Stimulated activated memory B cell treated with anti-CD40 and anti-IgM and Interleukin-4, amounts not matched to agents 10 μg/mL and 1 μg/mL and 100 μg/mL, for 72 hours (primary cell): ENCODE data around the gene PITPNM1.
A peak's percentile ranks its signal among the peaks of the same experiment; 100 is the strongest.
"Not testable (repeated sequence)": the region's sequence is repeated elsewhere in the genome, so short reads cannot be mapped to it uniquely, and the experiment has no call there.

ENCODE experiments used
- ATAC-seq: fragments of 150-1000 bp; cut with Tn5 transposase; 2 replicates; pipeline ENCODE4 v1.10.0; 2021
- H3K27ac Mint-ChIP-seq: one replicate; pipeline ENCODE4 v1.8.0; 2022; ENCODE audit warnings: mild to moderate bottlenecking, mixed read lengths
- H3K27me3 Mint-ChIP-seq: one replicate; pipeline ENCODE4 v1.8.0; 2022; ENCODE audit warnings: mixed read lengths
- H3K36me3 Mint-ChIP-seq: one replicate; pipeline ENCODE4 v1.8.0; 2022; ENCODE audit warnings: mixed read lengths
- H3K4me1 Mint-ChIP-seq: one replicate; pipeline ENCODE4 v1.8.0; 2022; ENCODE audit warnings: mixed read lengths
- H3K4me3 Mint-ChIP-seq: one replicate; pipeline ENCODE4 v1.8.0; 2022; ENCODE audit warnings: mild to moderate bottlenecking, moderate library complexity, mixed read lengths
- H3K9me3 Mint-ChIP-seq: one replicate; pipeline ENCODE4 v1.8.0; 2022; ENCODE audit warnings: mixed read lengths

Gene PITPNM1

DNA sequence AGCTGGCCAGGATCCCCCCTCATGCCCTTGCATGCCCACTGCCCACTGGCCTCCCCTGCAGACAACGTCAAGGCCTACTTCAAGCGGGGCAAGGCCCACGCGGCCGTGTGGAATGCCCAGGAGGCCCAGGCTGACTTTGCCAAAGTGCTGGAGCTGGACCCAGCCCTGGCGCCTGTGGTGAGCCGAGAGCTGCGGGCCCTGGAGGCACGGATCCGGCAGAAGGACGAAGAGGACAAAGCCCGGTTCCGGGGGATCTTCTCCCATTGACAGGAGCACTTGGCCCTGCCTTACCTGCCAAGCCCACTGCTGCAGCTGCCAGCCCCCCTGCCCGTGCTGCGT, 14.5 kb downstream of the PITPNM1 start:
- peak overlapping the region; percentile 93 for H3K27ac Mint-ChIP-seq
- no peak for ATAC-seq
- no peaks in the 10 kb centered on the region for H3K27me3 Mint-ChIP-seq
- H3K4me1 Mint-ChIP-seq = peaks cover 57% of the 10 kb centered on the region
- no peaks in the 10 kb centered on the region for H3K9me3 Mint-ChIP-seq
- no peak overlapping the region for H3K4me3 Mint-ChIP-seq
- H3K36me3 Mint-ChIP-seq = peaks cover 62% of the 10 kb centered on the region

DNA sequence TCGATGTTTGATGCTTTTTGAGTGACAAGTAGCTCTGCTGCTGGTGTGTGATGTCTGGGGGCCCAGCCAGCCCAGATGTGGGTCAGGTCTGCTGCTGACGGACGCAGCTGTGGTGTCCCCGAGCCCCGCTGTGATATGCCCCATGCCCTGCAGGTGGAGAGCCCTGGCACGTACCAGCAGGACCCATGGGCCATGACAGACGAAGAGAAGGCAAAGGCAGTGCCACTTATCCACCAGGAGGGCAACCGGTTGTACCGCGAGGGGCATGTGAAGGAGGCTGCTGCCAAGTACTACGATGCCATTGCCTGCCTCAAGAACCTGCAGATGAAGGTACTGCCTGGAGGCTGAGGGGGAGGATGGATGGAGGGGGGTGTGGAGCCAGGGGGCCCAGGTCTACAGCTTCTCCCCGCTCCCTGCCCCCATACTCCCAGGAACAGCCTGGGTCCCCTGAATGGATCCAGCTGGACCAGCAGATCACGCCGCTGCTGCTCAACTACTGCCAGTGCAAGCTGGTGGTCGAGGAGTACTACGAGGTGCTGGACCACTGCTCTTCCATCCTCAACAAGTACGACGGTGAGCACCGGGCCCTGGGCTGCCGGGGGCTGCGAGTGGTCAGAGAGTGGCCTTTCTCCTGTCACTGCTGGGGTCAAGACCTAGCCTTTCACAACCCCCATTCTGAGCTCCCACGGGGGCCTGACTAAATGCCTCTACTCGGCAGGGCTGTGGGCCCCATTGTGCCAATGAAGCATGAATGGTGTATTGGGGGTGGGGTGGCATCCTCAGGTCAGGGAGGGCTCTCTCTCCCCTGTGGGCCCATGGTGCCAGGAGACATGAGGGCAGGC, 15.1 kb downstream of the PITPNM1 start:
- no peaks in the 10 kb centered on the region for H3K27me3 Mint-ChIP-seq
- H3K4me3 Mint-ChIP-seq = no peak overlapping the region
- H3K36me3 Mint-ChIP-seq = peaks cover 59% of the 10 kb centered on the region
- H3K27ac Mint-ChIP-seq = peak overlapping the region; percentile 93
- H3K4me1 Mint-ChIP-seq = peaks cover 61% of the 10 kb centered on the region
- H3K9me3 Mint-ChIP-seq = no peaks in the 10 kb centered on the region
- ATAC-seq = no peak

DNA sequence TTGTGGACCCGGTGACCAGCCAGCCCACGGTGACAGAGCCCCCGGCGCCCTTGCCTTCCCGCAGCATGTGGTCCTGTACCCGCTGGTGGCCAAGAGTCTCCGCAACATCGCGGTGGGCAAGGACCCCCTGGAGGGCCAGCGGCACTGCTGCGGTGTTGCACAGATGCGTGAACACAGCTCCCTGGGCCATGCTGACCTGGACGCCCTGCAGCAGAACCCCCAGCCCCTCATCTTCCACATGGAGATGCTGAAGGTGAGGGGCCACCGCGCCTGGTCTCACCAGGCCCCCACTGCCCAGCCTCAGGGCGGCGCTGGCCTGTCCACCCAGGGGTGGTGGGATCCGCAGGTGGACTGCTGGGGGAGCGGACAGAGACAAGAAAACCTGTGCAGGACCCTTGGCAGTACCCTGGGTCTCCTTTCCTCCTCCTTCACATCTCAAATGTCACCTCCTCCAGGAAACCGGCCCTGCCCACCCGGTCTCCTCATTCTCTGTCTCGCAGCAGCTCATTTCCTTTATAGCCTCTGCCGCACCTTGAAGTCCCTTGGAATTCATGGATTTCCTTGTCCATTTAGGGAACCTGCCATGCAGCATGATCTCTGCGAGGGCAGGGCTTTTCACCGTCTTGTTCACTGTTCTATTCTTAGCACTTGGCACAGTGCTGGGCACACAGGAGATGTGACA, 15.8 kb downstream of the PITPNM1 start:
- Mint-ChIP-seq H3K4me3 (no peak overlapping the region), H3K27ac (peak overlapping the region; percentile 93), H3K27me3 (no peaks in the 10 kb centered on the region), H3K9me3 (no peaks in the 10 kb centered on the region), H3K4me1 (peaks cover 69% of the 10 kb centered on the region), H3K36me3 (peaks cover 63% of the 10 kb centered on the region)
- ATAC-seq = no peak

DNA sequence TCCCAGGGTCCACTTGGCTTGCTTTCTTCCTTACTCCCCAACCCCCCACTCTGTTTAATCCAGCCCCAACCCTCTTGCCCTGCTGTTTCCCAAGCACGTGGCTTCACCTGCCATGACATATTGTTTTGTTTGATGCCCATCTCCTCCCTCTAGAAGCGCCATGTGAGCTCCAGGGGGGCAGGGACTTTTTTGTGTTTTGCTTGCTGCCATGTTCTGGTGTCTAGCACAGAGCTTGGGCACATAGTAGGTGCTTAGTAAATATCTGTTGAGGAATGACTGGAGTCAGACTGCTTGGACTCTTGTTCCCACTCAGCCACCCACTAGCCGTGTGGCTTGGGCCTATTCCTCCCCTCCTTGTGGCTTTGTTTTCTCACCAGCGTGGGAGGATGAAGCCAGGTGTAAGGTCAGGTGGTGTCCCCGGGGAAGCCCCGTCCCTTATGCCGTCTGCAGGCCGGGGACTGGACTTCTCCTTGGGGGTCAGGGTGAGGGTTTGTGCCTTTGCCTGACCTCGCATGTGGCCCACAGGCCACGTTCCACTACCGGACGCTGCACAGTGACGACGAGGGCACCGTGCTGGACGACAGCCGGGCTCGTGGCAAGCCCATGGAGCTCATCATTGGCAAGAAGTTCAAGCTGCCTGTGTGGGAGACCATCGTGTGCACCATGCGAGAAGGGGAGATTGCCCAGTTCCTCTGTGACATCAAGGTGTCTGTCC, 18.5 kb downstream of the PITPNM1 start:
- no peaks in the 10 kb centered on the region for H3K27me3 Mint-ChIP-seq
- no peaks in the 10 kb centered on the region for H3K9me3 Mint-ChIP-seq
- peaks cover 84% of the 10 kb centered on the region for H3K4me1 Mint-ChIP-seq
- peak; percentile 57 for ATAC-seq
- peak overlapping the region; percentile 93 for H3K27ac Mint-ChIP-seq
- peaks cover 46% of the 10 kb centered on the region for H3K36me3 Mint-ChIP-seq
- peak overlapping the region; percentile 65 for H3K4me3 Mint-ChIP-seq

DNA sequence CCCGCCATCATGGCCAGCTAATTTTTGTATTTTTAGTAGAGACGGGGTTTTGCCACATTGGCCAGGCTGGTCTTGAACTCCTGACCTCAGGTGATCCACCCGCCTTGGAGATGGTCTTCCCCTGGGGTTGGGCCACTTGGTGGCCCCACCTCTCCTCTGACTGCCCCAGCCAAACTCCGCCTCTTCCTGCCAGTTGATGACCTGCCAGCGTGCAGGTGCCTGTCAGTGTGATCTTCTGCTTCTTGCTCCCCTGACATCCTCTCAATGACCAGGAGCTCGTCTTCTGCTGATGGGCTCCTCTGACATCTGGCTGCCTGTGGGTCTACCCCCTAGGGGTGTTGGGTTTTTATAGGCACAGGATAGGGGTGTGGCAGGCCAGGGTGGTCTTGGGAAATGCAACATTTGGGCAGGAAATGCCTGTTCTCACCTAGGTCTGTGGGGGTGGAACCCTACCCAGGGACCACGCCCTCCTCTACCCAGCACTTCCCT, 19.2 kb downstream of the PITPNM1 start:
- Mint-ChIP-seq H3K36me3 (peaks cover 43% of the 10 kb centered on the region), H3K27ac (peak overlapping the region; percentile 93), H3K4me1 (peaks cover 81% of the 10 kb centered on the region), H3K4me3 (peak overlapping the region; percentile 65)
- ATAC-seq = peak; percentile 11
- H3K9me3 Mint-ChIP-seq, H3K27me3 Mint-ChIP-seq: not testable (repeated sequence)

DNA sequence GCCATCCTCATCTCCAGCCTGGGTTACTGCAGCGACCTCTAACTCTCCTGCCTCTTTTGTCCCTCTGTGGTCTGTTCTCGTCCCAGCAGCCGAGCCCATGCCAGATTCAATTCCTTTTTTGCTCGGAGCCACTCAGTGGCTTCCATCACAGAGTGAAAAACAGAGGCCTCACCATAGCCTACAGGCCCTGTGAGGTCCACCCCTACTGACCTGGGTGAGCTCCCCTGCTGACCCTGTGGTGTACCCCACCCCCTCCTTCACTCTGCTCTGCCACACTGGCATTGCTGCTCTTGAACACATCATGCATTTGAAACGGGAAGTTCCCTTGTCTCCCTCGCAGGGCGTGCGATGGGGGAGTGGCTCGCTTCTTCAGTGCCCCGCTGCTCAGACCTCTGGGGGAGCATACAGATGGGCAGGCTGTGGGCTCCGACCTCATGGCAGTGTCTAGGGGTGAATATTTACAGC, 20.3 kb downstream of the PITPNM1 start:
- no peaks in the 10 kb centered on the region for H3K27me3 Mint-ChIP-seq
- peak overlapping the region; percentile 93 for H3K27ac Mint-ChIP-seq
- peaks cover 71% of the 10 kb centered on the region for H3K4me1 Mint-ChIP-seq
- H3K9me3 Mint-ChIP-seq = no peaks in the 10 kb centered on the region
- peaks cover 33% of the 10 kb centered on the region for H3K36me3 Mint-ChIP-seq
- peak overlapping the region; percentile 97 for H3K4me3 Mint-ChIP-seq
- peak; percentile 42 for ATAC-seq

DNA sequence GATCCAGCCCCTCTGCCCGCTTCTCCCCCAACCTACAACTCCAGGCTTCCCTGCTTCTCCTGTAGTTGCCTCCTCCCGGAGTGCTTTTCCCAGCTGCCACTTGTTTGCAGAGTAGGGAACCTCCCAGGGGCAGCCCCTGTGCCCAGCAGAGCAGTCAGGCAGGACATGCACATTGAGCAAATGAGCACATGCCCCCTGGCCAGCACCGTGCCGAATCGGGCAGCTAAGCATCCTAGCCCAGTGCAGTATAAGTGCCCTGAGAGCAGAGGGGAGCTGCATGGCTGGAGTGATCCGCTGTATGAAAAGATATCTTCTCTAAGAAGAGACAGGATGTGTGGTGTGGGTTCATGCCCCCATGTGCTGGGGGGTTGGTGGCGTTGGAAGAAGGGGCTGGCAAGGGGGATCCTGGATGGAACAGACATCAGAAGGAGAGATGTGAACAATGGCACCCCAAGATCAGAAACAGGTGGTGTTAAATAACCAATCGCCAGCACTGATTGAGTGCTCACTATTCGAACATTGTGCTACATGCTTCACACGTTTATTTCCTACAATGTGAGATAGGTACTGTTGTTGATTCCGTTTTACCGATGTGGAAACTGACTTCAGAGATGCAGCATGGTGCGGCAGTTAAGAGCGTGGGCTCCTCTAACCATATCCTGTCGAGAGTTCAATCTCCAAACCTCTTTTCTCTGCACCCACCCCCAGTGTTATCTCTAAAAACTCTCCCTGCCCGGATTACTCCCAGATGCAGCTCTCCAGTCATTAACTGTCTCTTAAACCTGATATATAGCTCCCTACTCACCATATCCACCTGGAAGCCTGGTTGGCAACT, 21.1 kb downstream of the PITPNM1 start:
- peak; percentile 14 for ATAC-seq
- Mint-ChIP-seq H3K4me1 (peaks cover 65% of the 10 kb centered on the region), H3K27ac (peak overlapping the region; percentile 93), H3K4me3 (peak overlapping the region; percentile 97), H3K36me3 (peaks cover 27% of the 10 kb centered on the region), H3K9me3 (no peaks in the 10 kb centered on the region), H3K27me3 (no peaks in the 10 kb centered on the region)

DNA sequence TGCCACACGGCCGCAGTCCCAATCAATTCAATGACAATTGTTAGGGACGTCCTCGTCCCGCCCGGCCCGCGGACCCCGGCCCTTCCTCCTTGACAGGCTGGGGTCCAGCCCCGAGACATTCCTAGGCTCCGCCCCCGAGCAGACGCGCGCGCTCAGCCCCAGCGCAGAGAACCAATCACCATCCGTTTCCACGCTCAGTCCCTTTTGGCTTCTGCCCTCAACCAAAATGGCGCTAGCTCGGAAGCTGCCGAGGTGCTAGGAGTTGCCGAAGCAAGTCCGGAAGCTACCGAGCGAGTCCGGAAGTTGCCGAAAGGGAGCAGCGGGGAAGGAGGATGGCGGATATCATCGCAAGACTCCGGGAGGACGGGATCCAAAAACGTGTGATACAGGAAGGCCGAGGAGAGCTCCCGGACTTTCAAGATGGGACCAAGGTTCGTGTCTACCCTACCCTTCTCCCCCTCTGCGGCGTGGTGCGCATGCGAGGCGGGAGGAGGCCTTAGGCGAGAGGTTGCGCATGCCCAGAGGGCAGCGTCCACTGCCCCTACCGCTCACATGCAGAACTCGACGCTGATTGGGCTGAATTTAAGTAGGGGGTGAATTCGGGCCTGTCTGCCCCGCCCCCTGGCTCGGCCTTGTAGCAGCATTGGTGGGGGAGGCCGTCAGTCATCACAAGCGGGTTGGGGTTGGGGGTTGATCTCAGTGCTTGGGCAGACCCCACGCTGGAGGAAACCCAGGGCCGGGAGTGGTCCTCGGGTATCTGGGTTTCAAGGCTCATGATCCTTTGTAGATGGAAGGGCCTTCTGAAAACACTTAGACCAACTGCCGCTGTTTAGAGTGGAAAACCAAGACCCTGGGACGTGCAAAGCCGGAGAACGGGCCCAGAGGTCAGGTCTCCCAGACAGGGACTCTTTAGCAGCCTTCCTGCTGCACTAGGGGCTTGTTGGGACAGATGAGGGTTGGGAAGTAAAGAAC, 22.1 kb downstream of the PITPNM1 start, which contains the start of gene AIP:
Gene AIP (plus strand): TSS at position 200 of the 972 bp plus-strand sequence. CDS start 133 bp downstream, at position 333.
- Mint-ChIP-seq H3K4me1 (peaks cover 57% of the 10 kb centered on the region), H3K9me3 (no peaks in the 10 kb centered on the region), H3K27me3 (no peaks in the 10 kb centered on the region), H3K27ac (peak within 1 kb of the TSS; percentile 93), H3K36me3 (peaks cover 25% of the 10 kb centered on the region), H3K4me3 (peak within 1 kb of the TSS; percentile 97)
- ATAC-seq = peak; percentile 89

DNA sequence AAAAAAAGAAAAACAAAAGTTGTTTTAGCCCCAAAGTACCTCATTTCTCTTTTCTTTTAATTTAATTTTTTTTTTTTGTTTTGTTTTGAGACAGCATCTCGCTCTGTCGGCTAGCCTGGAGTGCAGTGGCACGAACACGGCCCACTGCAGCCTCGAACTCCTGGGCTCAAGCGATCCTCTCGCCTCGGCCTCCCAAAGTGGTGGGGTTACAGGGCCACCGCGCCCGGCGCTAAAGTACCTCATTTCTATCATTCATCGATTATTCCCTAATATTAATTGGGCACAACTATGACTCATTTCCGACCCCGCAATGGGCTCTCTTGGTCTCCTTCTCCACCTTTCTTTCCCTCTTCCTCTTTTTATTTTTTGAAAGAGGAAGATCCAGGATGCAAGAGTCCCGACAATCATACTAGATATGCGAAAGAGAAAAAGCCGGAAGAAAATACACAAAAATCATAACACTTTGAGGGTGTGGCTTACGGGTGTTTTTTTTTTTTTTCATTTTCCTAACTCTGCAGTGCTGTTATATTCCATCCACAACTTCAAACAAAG, 22.8 kb downstream of the PITPNM1 start:
- no peaks in the 10 kb centered on the region for H3K27me3 Mint-ChIP-seq
- H3K4me1 Mint-ChIP-seq = peaks cover 49% of the 10 kb centered on the region
- peaks cover 18% of the 10 kb centered on the region for H3K36me3 Mint-ChIP-seq
- H3K27ac Mint-ChIP-seq = peak overlapping the region; percentile 93
- peak; percentile 3 for ATAC-seq
- peak overlapping the region; percentile 97 for H3K4me3 Mint-ChIP-seq
- no peaks in the 10 kb centered on the region for H3K9me3 Mint-ChIP-seq

DNA sequence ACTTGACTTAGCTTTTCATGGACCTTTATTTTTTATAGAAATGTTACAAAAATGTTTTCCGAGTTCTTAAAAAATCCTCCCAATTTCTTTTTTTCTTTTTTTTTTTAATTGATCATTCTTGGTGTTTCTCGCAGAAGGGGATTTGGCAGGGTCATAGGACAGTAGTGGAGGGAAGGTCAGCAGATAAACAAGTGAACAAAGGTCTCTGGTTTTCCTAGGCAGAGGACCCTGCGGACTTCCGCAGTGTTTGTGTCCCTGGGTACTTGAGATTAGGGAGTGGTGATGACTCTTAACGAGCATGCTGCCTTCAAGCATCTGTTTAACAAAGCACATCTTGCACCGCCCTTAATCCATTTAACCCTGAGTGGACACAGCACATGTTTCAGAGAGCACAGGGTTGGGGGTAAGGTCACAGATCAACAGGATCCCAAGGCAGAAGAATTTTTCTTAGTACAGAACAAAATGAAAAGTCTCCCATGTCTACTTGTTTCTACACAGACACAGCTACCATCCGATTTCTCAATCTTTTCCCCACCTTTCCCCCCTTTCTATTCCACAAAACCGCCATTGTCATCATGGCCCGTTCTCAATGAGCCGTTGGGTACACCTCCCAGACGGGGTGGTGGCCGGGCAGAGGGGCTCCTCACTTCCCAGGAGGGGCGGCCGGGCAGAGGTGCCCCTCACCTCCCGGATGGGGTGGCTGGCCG, 27.7 kb downstream of the PITPNM1 start:
- H3K4me3 Mint-ChIP-seq, H3K27me3 Mint-ChIP-seq, H3K36me3 Mint-ChIP-seq, H3K9me3 Mint-ChIP-seq, H3K4me1 Mint-ChIP-seq, H3K27ac Mint-ChIP-seq, ATAC-seq: not testable (repeated sequence)

DNA sequence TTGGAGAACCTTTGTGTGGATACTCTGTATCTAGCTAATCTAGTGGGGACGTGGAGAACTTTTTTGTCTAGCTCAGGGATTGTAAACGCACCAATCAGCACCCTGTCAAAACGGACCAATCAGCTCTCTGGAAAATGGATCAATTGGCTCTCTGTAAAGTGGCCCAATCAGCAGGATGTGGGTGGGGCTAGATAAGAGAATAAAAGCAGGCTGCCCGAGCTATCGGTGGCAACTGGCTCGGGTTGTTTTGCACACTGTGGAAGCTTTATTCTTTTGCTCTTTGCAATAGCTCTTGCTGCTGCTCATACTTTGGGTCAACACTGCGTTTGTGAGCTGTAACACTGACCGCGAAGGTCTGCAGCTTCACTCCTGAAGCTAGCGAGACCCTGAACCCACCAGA, 28.5 kb downstream of the PITPNM1 start:
- not testable (repeated sequence) for H3K27ac Mint-ChIP-seq, H3K4me3 Mint-ChIP-seq, ATAC-seq, H3K27me3 Mint-ChIP-seq, H3K9me3 Mint-ChIP-seq, H3K36me3 Mint-ChIP-seq, H3K4me1 Mint-ChIP-seq

DNA sequence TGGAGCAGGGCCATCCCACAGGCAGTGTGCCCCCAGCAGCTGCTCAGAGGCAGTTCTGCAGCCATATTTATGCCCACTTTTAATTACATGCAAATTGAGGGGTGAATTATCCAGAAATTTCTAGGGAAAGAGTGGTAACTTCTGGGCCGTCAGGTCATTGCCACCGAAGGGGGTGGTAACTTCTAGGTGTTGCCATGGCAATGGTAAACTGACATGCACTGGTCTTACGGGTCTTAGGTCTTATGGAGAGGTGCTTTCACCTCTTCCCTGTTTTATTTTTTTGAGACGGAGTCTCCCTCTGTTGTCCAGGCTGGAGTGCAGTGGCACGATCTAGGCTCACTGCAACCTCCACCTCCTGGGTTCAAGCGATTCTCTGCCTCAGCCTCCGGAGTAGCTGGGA, 32.3 kb downstream of the PITPNM1 start:
- Mint-ChIP-seq H3K36me3 (no peaks in the 10 kb centered on the region), H3K4me1 (peaks cover 37% of the 10 kb centered on the region), H3K9me3 (no peaks in the 10 kb centered on the region), H3K27me3 (no peaks in the 10 kb centered on the region), H3K4me3 (no peak overlapping the region), H3K27ac (no peak overlapping the region)
- ATAC-seq = no peak
